Neural cell (in vitro differentiated cells): Measurements from ENCODE around the gene NXNL2. TPM values are rescaled to one million over a fixed set of nuclear protein-coding genes. Genes with fewer than 3 reads are reported as not detected.

ENCODE experiments used
- H2AFZ ChIP-seq: fragments of 200-600, 300-800 bp; sonication (generic), shearing (Covaris generic); 2 replicates; pipeline ENCODE4 v1.6.0; 2014; ENCODE audit warnings: low read depth, mild to moderate bottlenecking, antibody characterized with exemption, low read length, moderate library complexity
- H3F3A ChIP-seq: fragments of 200-600 bp; shearing (Covaris generic); 2 replicates; pipeline ENCODE4 v1.6.1; 2016; ENCODE audit warnings: mild to moderate bottlenecking, moderate library complexity, mixed read lengths, antibody characterized with exemption, low read length; ENCODE audit not compliant: insufficient read depth, poor library complexity, severe bottlenecking
- H3K27ac ChIP-seq: fragments of 200-600, 300-800 bp; sonication (generic), shearing (Covaris generic); 2 replicates; pipeline ENCODE4 v1.5.1; 2014; ENCODE audit warnings: mild to moderate bottlenecking, low read length, moderate library complexity
- H3K27me3 ChIP-seq: fragments of 300-800, 200-600 bp; sonication (generic), shearing (Covaris generic); 2 replicates; pipeline ENCODE4 v1.6.0; 2014; ENCODE audit warnings: mild to moderate bottlenecking, low read depth, low read length, moderate library complexity; ENCODE audit not compliant: insufficient read depth
- H3K36me3 ChIP-seq: fragments of 300-800, 200-600 bp; sonication (generic), shearing (Covaris generic); 2 replicates; pipeline ENCODE4 v1.5.1; 2014; ENCODE audit warnings: mild to moderate bottlenecking, antibody characterized with exemption, low read length, moderate library complexity; ENCODE audit not compliant: insufficient read depth
- H3K4me2 ChIP-seq: fragments of 300-800, 200-600 bp; sonication (generic), shearing (Covaris generic); 2 replicates; pipeline ENCODE4 v1.6.0; 2014; ENCODE audit warnings: mild to moderate bottlenecking, low read length
- H3K4me3 ChIP-seq: fragments of 300-800, 200-600 bp; sonication (generic), shearing (Covaris generic); 2 replicates; pipeline ENCODE4 v1.5.1; 2014; ENCODE audit warnings: mild to moderate bottlenecking, low read length, moderate library complexity
- H3K79me2 ChIP-seq: fragments of 200-600 bp; shearing (Covaris generic); replicated peaks from 2 replicates; pipeline ENCODE4 v1.6.0; 2014; ENCODE audit warnings: mild to moderate bottlenecking, low read length, moderate library complexity; ENCODE audit not compliant: insufficient read depth
- H3K9ac ChIP-seq: fragments of 300-800, 200-600 bp; sonication (generic), shearing (Covaris generic); 2 replicates; pipeline ENCODE4 v1.6.1; 2016; ENCODE audit warnings: mild to moderate bottlenecking, low read length, mixed read lengths
- H3K9me2 ChIP-seq: fragments of 200-600 bp; shearing (Covaris generic); 2 replicates; pipeline ENCODE4 v1.6.1; 2016; ENCODE audit warnings: mild to moderate bottlenecking, low read length, mixed read lengths; ENCODE audit not compliant: insufficient read depth
- H3K9me3 ChIP-seq: fragments of 200-600, 300-800 bp; sonication (generic), shearing (Covaris generic); 2 replicates; pipeline ENCODE4 v1.6.1; 2016; ENCODE audit warnings: mild to moderate bottlenecking, mixed run types, low read length, moderate library complexity, mixed read lengths
- H4K20me1 ChIP-seq: fragments of 200-600 bp; shearing (Covaris generic); 2 replicates; pipeline ENCODE4 v1.6.1; 2016; ENCODE audit warnings: mild to moderate bottlenecking, mixed run types; ENCODE audit not compliant: insufficient read depth
- EP300 ChIP-seq: fragments of 450-650 bp; conservative IDR thresholded peaks from 2 replicates; pipeline ENCODE4 v1.6.1; 2014; ENCODE audit warnings: antibody characterized with exemption, mild to moderate bottlenecking, moderate library complexity; ENCODE audit not compliant: poor library complexity, severe bottlenecking
- EZH2 ChIP-seq: fragments of 200-600, 300-800 bp; shearing (Covaris generic), sonication (generic); IDR thresholded peaks from 2 replicates; pipeline ENCODE4 v1.6.1; 2014; ENCODE audit warnings: antibody characterized with exemption, low read length, borderline replicate concordance, mild to moderate bottlenecking; ENCODE audit not compliant: insufficient read depth, poor library complexity, severe bottlenecking
- MXI1 ChIP-seq: fragments of 450-650 bp; conservative IDR thresholded peaks from 2 replicates; pipeline ENCODE4 v1.6.1; 2014; ENCODE audit warnings: antibody characterized with exemption, mild to moderate bottlenecking; ENCODE audit not compliant: poor library complexity, severe bottlenecking
- POLR2AphosphoS5 ChIP-seq: IDR thresholded peaks from 2 replicates; pipeline ENCODE4 v1.6.1; 2012
- RAD21 ChIP-seq: fragments of 450-650 bp; conservative IDR thresholded peaks from 2 replicates; pipeline ENCODE4 v1.6.1; 2014; ENCODE audit warnings: antibody characterized with exemption, mild to moderate bottlenecking, moderate library complexity
- SMC3 ChIP-seq: fragments of 450-650 bp; conservative IDR thresholded peaks from 2 replicates; pipeline ENCODE4 v1.6.1; 2014; ENCODE audit warnings: antibody characterized with exemption, mild to moderate bottlenecking, moderate library complexity; ENCODE audit not compliant: poor library complexity
- TAF1 ChIP-seq: IDR thresholded peaks from 2 replicates; pipeline ENCODE4 v1.6.1; 2012; ENCODE audit warnings: low read depth
- polyA plus RNA-seq: library from polyadenylated mRNA; depleted of rRNA; stranded (reverse); fragments of >200 nt; gene quantifications from 2 replicates; pipeline ENCODE4 v1.2.3, GENCODE V29; 2014
- TF ChIP-seq, protein P1 (sequence below): IDR thresholded peaks from 2 replicates; pipeline ENCODE4 v1.6.1; 2012; ENCODE audit warnings: borderline replicate concordance
- TF ChIP-seq, protein P2 (sequence below): fragments of 450-650 bp; IDR thresholded peaks from 2 replicates; pipeline ENCODE4 v1.5.1; 2014; ENCODE audit warnings: antibody characterized with exemption, mild to moderate bottlenecking, moderate library complexity; ENCODE audit not compliant: poor library complexity, severe bottlenecking

Gene NXNL2
- polyA plus RNA-seq, 1 donor from 2014 or later, result 0.51 TPM

DNA sequence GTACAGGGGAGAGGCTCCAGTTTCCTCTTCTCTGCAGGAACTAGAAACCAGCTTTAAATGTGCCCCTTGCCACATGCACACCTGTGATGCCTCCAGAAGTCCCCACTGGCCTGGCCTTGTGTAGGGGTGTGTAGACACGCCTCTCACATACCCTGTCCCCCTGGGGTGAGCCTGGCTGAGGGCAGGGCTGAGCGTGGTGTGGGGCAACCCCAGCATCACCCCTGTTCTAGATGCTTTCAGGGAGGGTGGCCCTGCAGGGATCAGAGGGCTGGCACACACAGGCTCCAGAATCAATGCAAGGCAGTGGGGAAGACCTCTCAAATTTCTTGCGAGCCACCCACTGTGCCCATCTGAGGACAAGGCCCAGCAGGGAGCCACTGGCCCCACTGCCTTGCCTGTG, 54.7 kb downstream of the NXNL2 start:
- no peak overlapping the region for H3K4me3 ChIP-seq
- H3K36me3 ChIP-seq, result no peaks in the 10 kb centered on the region
- H3K27me3 ChIP-seq, result no peaks in the 10 kb centered on the region
- H4K20me1 ChIP-seq, result no peaks in the 10 kb centered on the region
- no peak overlapping the region for H3K27ac ChIP-seq
- no peaks in the 10 kb centered on the region for H3K9me3 ChIP-seq
- no peaks in the 10 kb centered on the region for H3K79me2 ChIP-seq
- TF ChIP-seq SMC3 (no peak), MXI1 (no peak), POLR2AphosphoS5 (no peak), EZH2 (no peak), RAD21 (no peak), EP300 (no peak), TAF1 (no peak)
- TF ChIP-seq, protein P1, sequence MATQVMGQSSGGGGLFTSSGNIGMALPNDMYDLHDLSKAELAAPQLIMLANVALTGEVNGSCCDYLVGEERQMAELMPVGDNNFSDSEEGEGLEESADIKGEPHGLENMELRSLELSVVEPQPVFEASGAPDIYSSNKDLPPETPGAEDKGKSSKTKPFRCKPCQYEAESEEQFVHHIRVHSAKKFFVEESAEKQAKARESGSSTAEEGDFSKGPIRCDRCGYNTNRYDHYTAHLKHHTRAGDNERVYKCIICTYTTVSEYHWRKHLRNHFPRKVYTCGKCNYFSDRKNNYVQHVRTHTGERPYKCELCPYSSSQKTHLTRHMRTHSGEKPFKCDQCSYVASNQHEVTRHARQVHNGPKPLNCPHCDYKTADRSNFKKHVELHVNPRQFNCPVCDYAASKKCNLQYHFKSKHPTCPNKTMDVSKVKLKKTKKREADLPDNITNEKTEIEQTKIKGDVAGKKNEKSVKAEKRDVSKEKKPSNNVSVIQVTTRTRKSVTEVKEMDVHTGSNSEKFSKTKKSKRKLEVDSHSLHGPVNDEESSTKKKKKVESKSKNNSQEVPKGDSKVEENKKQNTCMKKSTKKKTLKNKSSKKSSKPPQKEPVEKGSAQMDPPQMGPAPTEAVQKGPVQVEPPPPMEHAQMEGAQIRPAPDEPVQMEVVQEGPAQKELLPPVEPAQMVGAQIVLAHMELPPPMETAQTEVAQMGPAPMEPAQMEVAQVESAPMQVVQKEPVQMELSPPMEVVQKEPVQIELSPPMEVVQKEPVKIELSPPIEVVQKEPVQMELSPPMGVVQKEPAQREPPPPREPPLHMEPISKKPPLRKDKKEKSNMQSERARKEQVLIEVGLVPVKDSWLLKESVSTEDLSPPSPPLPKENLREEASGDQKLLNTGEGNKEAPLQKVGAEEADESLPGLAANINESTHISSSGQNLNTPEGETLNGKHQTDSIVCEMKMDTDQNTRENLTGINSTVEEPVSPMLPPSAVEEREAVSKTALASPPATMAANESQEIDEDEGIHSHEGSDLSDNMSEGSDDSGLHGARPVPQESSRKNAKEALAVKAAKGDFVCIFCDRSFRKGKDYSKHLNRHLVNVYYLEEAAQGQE, result no peak
- TF ChIP-seq, protein P2, sequence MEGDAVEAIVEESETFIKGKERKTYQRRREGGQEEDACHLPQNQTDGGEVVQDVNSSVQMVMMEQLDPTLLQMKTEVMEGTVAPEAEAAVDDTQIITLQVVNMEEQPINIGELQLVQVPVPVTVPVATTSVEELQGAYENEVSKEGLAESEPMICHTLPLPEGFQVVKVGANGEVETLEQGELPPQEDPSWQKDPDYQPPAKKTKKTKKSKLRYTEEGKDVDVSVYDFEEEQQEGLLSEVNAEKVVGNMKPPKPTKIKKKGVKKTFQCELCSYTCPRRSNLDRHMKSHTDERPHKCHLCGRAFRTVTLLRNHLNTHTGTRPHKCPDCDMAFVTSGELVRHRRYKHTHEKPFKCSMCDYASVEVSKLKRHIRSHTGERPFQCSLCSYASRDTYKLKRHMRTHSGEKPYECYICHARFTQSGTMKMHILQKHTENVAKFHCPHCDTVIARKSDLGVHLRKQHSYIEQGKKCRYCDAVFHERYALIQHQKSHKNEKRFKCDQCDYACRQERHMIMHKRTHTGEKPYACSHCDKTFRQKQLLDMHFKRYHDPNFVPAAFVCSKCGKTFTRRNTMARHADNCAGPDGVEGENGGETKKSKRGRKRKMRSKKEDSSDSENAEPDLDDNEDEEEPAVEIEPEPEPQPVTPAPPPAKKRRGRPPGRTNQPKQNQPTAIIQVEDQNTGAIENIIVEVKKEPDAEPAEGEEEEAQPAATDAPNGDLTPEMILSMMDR, result no peak
- no peak overlapping the region for H3K9ac ChIP-seq
- no peaks in the 10 kb centered on the region for H3F3A ChIP-seq
- H3K4me2 ChIP-seq, result no peak overlapping the region
- no peaks in the 10 kb centered on the region for H3K9me2 ChIP-seq
- H2AFZ ChIP-seq, result no peak overlapping the region

DNA sequence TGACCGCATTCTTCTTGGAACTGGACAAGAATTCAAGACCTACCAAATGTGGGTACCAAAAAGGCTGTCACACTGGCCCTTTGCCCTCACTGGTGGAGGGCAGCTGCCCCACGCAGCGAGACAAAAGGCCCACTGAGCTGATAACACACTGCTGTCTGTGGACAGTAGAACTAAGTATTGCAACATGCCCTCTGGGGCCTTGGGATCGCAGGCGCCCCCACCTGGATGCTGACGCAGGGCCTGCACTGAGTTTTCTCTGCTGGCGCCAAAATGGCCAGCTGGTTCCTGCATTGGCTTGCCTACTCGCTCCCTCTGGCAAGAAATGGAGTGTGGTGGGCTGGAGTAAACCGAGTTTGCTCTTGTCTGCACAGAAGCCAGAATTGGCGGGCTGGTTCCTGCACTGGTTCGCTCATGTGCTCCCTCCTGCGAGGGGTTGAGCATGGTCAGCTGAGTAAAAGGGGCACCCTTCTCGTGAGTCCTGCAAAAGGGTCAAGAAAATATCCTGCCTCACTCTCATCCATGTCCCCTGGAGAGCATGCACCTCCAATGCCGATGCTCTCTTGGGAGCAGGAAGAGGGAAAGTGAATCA, 55.7 kb downstream of the NXNL2 start:
- Histone ChIP-seq H3F3A (no peaks in the 10 kb centered on the region), H3K36me3 (no peaks in the 10 kb centered on the region), H4K20me1 (no peaks in the 10 kb centered on the region), H3K27ac (no peak overlapping the region), H3K9ac (no peak overlapping the region), H3K4me3 (no peak overlapping the region), H3K9me2 (no peaks in the 10 kb centered on the region), H3K27me3 (no peaks in the 10 kb centered on the region), H3K4me2 (no peak overlapping the region), H3K79me2 (no peaks in the 10 kb centered on the region), H3K9me3 (no peaks in the 10 kb centered on the region), H2AFZ (no peak overlapping the region)
- TF ChIP-seq RAD21, result no peak
- no peak for TF ChIP-seq POLR2AphosphoS5
- no peak for TF ChIP-seq EP300
- TF ChIP-seq SMC3, result no peak
- TF ChIP-seq MXI1, result no peak
- TF ChIP-seq EZH2, result no peak
- no peak for TF ChIP-seq TAF1
- TF ChIP-seq, protein P1, result no peak
- TF ChIP-seq, protein P2, result no peak
